HepG2 (cell line): Measurements from ENCODE around the gene LEMD2. TPM values are rescaled to one million over a fixed set of nuclear protein-coding genes. Genes with fewer than 3 reads are reported as not detected.
A peak's percentile ranks its signal among the peaks of the same experiment; 100 is the strongest.

ENCODE experiments used
- ATRX ChIP-seq: sonication (generic); formaldehyde crosslinking; IDR thresholded peaks from 2 replicates; pipeline ENCODE4 v1.4.0; 2020; ENCODE audit warnings: missing genetic modification reagents, borderline replicate concordance
- HDAC6 ChIP-seq: fragments of 200-600 bp; sonication (generic); IDR thresholded peaks from 2 replicates; pipeline ENCODE4 v1.7.0; 2017; ENCODE audit warnings: mild to moderate bottlenecking, antibody characterized with exemption, low read length, low read depth
- KDM3A ChIP-seq: IDR thresholded peaks from 2 replicates; pipeline ENCODE4 v1.6.1; 2018; ENCODE audit warnings: low read depth, missing compliant biosample characterization
- NR2F6 ChIP-seq, 2 experiments: IDR thresholded peaks; 2 replicates each; pipeline ENCODE4 v1.6.1; 2016; ENCODE audit warnings: antibody characterized with exemption in 1 of 2, mild to moderate bottlenecking in 1 of 2
- ONECUT2 ChIP-seq: sonication (generic); formaldehyde crosslinking; IDR thresholded peaks from 2 replicates; pipeline ENCODE4 v1.4.0; 2020; ENCODE audit warnings: missing genetic modification reagents
- RFX3 ChIP-seq: IDR thresholded peaks from 2 replicates; pipeline ENCODE4 v1.6.1; 2016; ENCODE audit warnings: missing biosample characterization, missing genetic modification reagents
- SOX13 ChIP-seq, 3 experiments: fragments of 450-650 bp in 1 of 3; sonication (generic) in 1 of 3; formaldehyde crosslinking in 1 of 3; IDR thresholded peaks in 2 of 3; conservative IDR thresholded peaks in 1 of 3; 2 replicates each; pipeline versions ENCODE4 v1.5.0 to v1.6.1; 2016 to 2020; ENCODE audit warnings: antibody characterized with exemption in 1 of 3, mild to moderate bottlenecking in 1 of 3, missing compliant biosample characterization in 1 of 3, missing genetic modification reagents in 1 of 3, moderate library complexity in 1 of 3
- SUZ12 ChIP-seq: fragments of 150-350 bp; IDR thresholded peaks from 2 replicates; pipeline ENCODE4 v1.6.1; 2014; ENCODE audit warnings: low read depth, low read length
- TAF1 ChIP-seq: sonication (generic); formaldehyde crosslinking; IDR thresholded peaks from 2 replicates; pipeline ENCODE4 v1.4.0; 2020; ENCODE audit warnings: missing genetic modification reagents
- YEATS2 ChIP-seq: sonication (generic); formaldehyde crosslinking; IDR thresholded peaks from 2 replicates; pipeline ENCODE4 v1.4.0; 2020; ENCODE audit warnings: missing genetic modification reagents, borderline replicate concordance
- ZNF33B ChIP-seq: sonication (generic); formaldehyde crosslinking; IDR thresholded peaks from 2 replicates; pipeline ENCODE4 v1.5.1; 2020; ENCODE audit warnings: mild to moderate bottlenecking, missing genetic modification reagents
- ZNF343 ChIP-seq: sonication (generic); formaldehyde crosslinking; IDR thresholded peaks from 2 replicates; pipeline ENCODE4 v1.4.0; 2020; ENCODE audit warnings: mild to moderate bottlenecking, missing genetic modification reagents
- ZNF367 ChIP-seq: sonication (generic); formaldehyde crosslinking; IDR thresholded peaks from 2 replicates; pipeline ENCODE4 v1.4.0; 2020; ENCODE audit warnings: missing genetic modification reagents, borderline replicate concordance
- ZNF484 ChIP-seq: sonication (generic); formaldehyde crosslinking; IDR thresholded peaks from 2 replicates; pipeline ENCODE4 v1.5.1; 2020; ENCODE audit warnings: mild to moderate bottlenecking, low read depth, missing genetic modification reagents, borderline replicate concordance
- ZNF512 ChIP-seq: sonication (generic); formaldehyde crosslinking; IDR thresholded peaks from 2 replicates; pipeline ENCODE4 v1.4.0; 2020; ENCODE audit warnings: mild to moderate bottlenecking, missing genetic modification reagents
- ZNF558 ChIP-seq: sonication (generic); formaldehyde crosslinking; IDR thresholded peaks from 2 replicates; pipeline ENCODE4 v1.9.0; 2022; ENCODE audit warnings: mild to moderate bottlenecking, missing genetic modification reagents, borderline replicate concordance
- ZNF883 ChIP-seq: sonication (generic); formaldehyde crosslinking; IDR thresholded peaks from 2 replicates; pipeline ENCODE4 v1.5.1; 2020; ENCODE audit warnings: mild to moderate bottlenecking, missing genetic modification reagents; ENCODE audit errors: not compliant biosample characterization
- polyA plus RNA-seq, 8 experiments: library from polyadenylated mRNA; depleted of rRNA in 3 of 8; stranded (reverse) in 7 of 8; unstranded in 1 of 8; fragments of >200 nt; fragmentation: Illumina TruSeq in 4 of 8; extraction: Trizol in 4 of 8; gene quantifications; 2 replicates each; pipeline versions ENCODE4 v1.2.1 to v1.2.3, GENCODE V29; 2011 to 2016; ENCODE audit warnings: low read depth in 4 of 8, missing spikeins in 1 of 8, mixed read lengths in 1 of 8; ENCODE audit not compliant: insufficient read depth in 1 of 8
- total RNA-seq, 5 experiments: library from RNA; depleted of rRNA; stranded (reverse); fragments of >200 nt; fragmentation: Illumina TruSeq; extraction: Trizol; gene quantifications; 2 replicates each; pipeline ENCODE4 v1.2.3, GENCODE V29; 2016; ENCODE audit warnings: low read depth in 1 of 5
- TF ChIP-seq, protein P1 (sequence below): sonication (generic); formaldehyde crosslinking; IDR thresholded peaks from one replicate; pipeline ENCODE4 v1.5.1; 2020; ENCODE audit warnings: mild to moderate bottlenecking, missing genetic modification reagents; ENCODE audit errors: not compliant biosample characterization

LEMD2 gene
- total and polyA plus RNA-seq, 2 of the 13 experiments (the other 11 are each of a cell fraction or from before 2014, with no cell fraction given): 45.2 to 62.9 TPM

DNA sequence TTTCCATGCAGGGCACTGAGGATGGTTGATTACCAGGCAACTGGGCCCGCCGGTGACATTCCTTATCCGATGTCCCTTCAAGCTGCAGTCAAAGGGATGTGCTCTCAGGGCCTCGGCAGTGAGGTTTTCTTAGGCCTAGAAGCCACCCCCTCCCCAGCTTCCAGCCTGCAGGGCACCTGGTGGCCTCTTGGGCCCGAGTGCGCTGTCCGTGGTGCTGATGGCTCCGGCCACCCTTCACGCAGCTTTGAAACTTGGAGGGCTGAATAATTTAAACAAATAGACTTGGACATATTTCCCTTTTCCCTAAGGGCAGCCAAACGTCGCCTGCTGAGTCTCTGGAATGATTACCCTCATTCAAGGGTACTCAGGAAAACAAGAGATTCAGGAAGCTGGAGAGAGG is 23.7 kb upstream of the LEMD2 start (continued):
- TF ChIP-seq, protein P1, sequence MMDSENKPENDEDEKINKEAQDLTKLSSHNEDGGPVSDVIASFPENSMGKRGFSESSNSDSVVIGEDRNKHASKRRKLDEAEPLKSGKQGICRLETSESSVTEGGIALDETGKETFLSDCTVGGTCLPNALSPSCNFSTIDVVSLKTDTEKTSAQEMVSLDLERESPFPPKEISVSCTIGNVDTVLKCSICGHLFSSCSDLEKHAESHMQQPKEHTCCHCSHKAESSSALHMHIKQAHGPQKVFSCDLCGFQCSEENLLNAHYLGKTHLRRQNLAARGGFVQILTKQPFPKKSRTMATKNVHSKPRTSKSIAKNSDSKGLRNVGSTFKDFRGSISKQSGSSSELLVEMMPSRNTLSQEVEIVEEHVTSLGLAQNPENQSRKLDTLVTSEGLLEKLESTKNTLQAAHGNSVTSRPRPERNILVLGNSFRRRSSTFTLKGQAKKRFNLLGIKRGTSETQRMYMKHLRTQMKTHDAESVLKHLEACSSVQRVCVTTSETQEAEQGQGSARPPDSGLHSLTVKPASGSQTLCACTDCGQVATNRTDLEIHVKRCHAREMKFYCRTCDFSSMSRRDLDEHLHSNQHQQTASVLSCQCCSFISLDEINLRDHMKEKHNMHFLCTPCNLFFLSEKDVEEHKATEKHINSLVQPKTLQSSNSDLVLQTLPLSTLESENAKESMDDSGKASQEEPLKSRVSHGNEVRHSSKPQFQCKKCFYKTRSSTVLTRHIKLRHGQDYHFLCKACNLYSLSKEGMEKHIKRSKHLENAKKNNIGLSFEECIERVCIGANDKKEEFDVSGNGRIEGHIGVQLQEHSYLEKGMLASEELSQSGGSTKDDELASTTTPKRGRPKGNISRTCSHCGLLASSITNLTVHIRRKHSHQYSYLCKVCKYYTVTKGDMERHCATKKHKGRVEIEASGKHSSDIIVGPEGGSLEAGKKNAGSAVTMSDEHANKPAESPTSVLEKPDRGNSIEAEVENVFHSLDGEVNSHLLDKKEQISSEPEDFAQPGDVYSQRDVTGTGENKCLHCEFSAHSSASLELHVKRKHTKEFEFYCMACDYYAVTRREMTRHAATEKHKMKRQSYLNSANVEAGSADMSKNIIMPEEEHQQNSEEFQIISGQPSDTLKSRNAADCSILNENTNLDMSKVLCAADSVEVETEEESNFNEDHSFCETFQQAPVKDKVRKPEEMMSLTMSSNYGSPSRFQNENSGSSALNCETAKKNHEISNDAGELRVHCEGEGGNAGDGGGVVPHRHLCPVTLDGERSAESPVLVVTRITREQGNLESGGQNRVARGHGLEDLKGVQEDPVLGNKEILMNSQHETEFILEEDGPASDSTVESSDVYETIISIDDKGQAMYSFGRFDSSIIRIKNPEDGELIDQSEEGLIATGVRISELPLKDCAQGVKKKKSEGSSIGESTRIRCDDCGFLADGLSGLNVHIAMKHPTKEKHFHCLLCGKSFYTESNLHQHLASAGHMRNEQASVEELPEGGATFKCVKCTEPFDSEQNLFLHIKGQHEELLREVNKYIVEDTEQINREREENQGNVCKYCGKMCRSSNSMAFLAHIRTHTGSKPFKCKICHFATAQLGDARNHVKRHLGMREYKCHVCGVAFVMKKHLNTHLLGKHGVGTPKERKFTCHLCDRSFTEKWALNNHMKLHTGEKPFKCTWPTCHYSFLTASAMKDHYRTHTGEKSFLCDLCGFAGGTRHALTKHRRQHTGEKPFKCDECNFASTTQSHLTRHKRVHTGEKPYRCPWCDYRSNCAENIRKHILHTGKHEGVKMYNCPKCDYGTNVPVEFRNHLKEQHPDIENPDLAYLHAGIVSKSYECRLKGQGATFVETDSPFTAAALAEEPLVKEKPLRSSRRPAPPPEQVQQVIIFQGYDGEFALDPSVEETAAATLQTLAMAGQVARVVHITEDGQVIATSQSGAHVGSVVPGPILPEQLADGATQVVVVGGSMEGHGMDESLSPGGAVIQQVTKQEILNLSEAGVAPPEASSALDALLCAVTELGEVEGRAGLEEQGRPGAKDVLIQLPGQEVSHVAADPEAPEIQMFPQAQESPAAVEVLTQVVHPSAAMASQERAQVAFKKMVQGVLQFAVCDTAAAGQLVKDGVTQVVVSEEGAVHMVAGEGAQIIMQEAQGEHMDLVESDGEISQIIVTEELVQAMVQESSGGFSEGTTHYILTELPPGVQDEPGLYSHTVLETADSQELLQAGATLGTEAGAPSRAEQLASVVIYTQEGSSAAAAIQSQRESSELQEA (CRISPR knock-in tag): no peak
- TF ChIP-seq ONECUT2 (peak; percentile 58; the same call in 1 of the 2 replicates), SUZ12 (no peak), TAF1 (no peak), ZNF343 (CRISPR knock-in tag) (peak; percentile 78; the same call in 1 of the 2 replicates), SOX13 (IDR thresholded peaks at IDR 0.05) (no peak), SOX13 (CRISPR knock-in tag; conservative IDR thresholded peaks at IDR 0.05 in 1 of 2, IDR thresholded peaks at IDR 0.05 in 1 of 2) (peak in 1 of 2 experiments; percentile 52; a peak in 2 of 4 replicates), ATRX (no peak), RFX3 (CRISPR knock-in tag) (peak; percentile 40; the same call in 1 of the 2 replicates), ZNF883 (peak; percentile 75), ZNF33B (peak; percentile 91; the same call in 1 of the 2 replicates), NR2F6 (IDR thresholded peaks at IDR 0.05) (no peak), NR2F6 (CRISPR knock-in tag; IDR thresholded peaks at IDR 0.05) (peak; percentile 47; the same call in 1 of the 2 replicates), KDM3A (CRISPR knock-in tag) (peak; percentile 38; the same call in 1 of the 2 replicates), ZNF367 (CRISPR knock-in tag) (peak; percentile 60; the same call in 1 of the 2 replicates), YEATS2 (CRISPR knock-in tag) (no peak; the same call in 1 of the 2 replicates), ZNF484 (CRISPR knock-in tag) (0 out of 2 replicates have a peak, but pooled peaks have one; percentile 47), ZNF558 (CRISPR knock-in tag) (peak; percentile 83; the same call in 1 of the 2 replicates), HDAC6 (no peak), ZNF512 (no peak)
